Heart left ventricle (tissue), 16 donors: ENCODE results near the gene CD247. TPM values are rescaled to one million over a fixed set of nuclear protein-coding genes. Genes with fewer than 3 reads are reported as not detected.

Experiments used
- ATAC-seq, 4 donors: fragments of 200-7000 bp; cut with Tn5 transposase; one replicate each; pipeline ENCODE4 v1.9.1; 2020 to 2022; ENCODE audit warnings: moderate library complexity in 4 of 4, mild to moderate bottlenecking in 3 of 4, moderate number of reproducible peaks in 1 of 4
- DNase-seq, 5 donors: peaks; one replicate each; pipeline ENCODE4 v3.0.0-alpha.2; 2020
- H3K27ac ChIP-seq, 12 donors: fragments of 200-600 bp; sonication (generic) in 4 of 12; one replicate each; pipeline versions ENCODE4 v1.5.0 to v1.8.0; 2016 to 2022; ENCODE audit warnings: mild to moderate bottlenecking in 2 of 12
- H3K27me3 ChIP-seq, 9 donors: fragments of 200-600 bp; sonication (generic) in 2 of 9; one replicate each; pipeline versions ENCODE4 v1.5.1 to v1.8.0; 2016 to 2022; ENCODE audit warnings: mild to moderate bottlenecking in 3 of 9
- H3K36me3 ChIP-seq, 9 donors: fragments of 200-600 bp; sonication (generic) in 2 of 9; one replicate each; pipeline versions ENCODE4 v1.5.0 to v1.8.0; 2018 to 2022; ENCODE audit warnings: mild to moderate bottlenecking in 2 of 9
- H3K4me1 ChIP-seq, 12 donors: fragments of 200-600 bp; sonication (generic) in 4 of 12; one replicate each; pipeline versions ENCODE4 v1.5.0 to v1.8.0; 2016 to 2022; ENCODE audit warnings: mild to moderate bottlenecking in 3 of 12
- H3K4me3 ChIP-seq, 12 donors: fragments of 200-600 bp; sonication (generic) in 4 of 12; one replicate each; pipeline versions ENCODE4 v1.5.0 to v1.8.0; 2017 to 2022; ENCODE audit warnings: mild to moderate bottlenecking in 9 of 12, moderate library complexity in 4 of 12
- H3K9me3 ChIP-seq, 12 donors: fragments of 200-600 bp; sonication (generic) in 4 of 12; one replicate each; pipeline versions ENCODE4 v1.5.0 to v1.8.0; 2016 to 2022; ENCODE audit warnings: mild to moderate bottlenecking in 1 of 12
- CTCF ChIP-seq, 12 donors: fragments of 200-600 bp; sonication (generic) in 4 of 12; IDR thresholded peaks; one replicate each; pipeline versions ENCODE4 v1.5.0 to v1.8.0; 2018 to 2022; ENCODE audit warnings: antibody characterized with exemption in 12 of 12, mild to moderate bottlenecking in 5 of 12
- POLR2A ChIP-seq, 2 donors: fragments of 450-650 bp; IDR thresholded peaks; one replicate each; pipeline ENCODE4 v1.6.1; 2017; ENCODE audit warnings: antibody characterized with exemption in 2 of 2, mild to moderate bottlenecking in 2 of 2, moderate library complexity in 2 of 2
- WGBS, 4 donors: extraction: QIAGEN DNeasy Blood & Tissue Kit in 2 of 4; methylation state at CpG; one replicate each; pipeline versions ENCODE4 v1.1.5 to v1.1.7; 2013 to 2018; 5-methylcytosine and 5-hydroxymethylcytosine counted together
- intact Hi-C, 10 donors: fragments of 100-400 bp; cut with DNase I; formaldehyde crosslinking; loops; one replicate each; pipeline versions ENCODE4 v1.11.1 to v1.14.2; 2022
- polyA plus RNA-seq, 2 donors: library from polyadenylated mRNA; stranded (reverse); fragments of 200-250 nt; gene quantifications; one replicate each; pipeline ENCODE4 v1.2.3, GENCODE V29; 2013
- total RNA-seq, 9 donors: library from RNA; depleted of rRNA in 2 of 9; stranded (reverse); fragments of >200 nt in 2 of 9; fragmentation: NEBNext Ultra II Directional in 3 of 9; extraction: Animal tissue kit (Norgen Biotek cat#: 25700) in 3 of 9; gene quantifications; one replicate each; pipeline versions ENCODE4 v1.1.0 to v1.2.4, GENCODE V29; 2016 to 2023
- donor health status: ischemic (EF 13 %, LVEDD 7.1; RV severe dilation, severe dysfunction).
- donor health status: healthy with polysubstance abuse.
- donor health status: DM: no; HTN: yes; CAD: no.
- donor health status: DM: no; HTN: no; CAD: no.
- donor health status: ischemic (EF 25% LVEDD 6.9; RV normal size, moderate dysfunction).
- donor health status: ischemic (EF 25% LVEDD 5.7; RV mildly dilated, moderate dysfunction).
- donor health status: healthy.
- donor health status: DM: yes; HTN: yes; CAD: no.
- donor health status: ischemic (EF 35%, LVEDD 5.7; RV mildly dilated, moderate dysfunction).
- donor health status: nonischemic (EF 11% LVEDD 7.7; RV severe dilation, severe dysfunction).
- donor health status: DM: yes; HTN: yes; CAD: no.
- donor health status: PGD.
- donor health status: ischemic (EF 29% LVEDD 5.4; RV normal size, mild dysfunction).
- donor health status: nonischemic (EF 23%, LVEDD 6.1; RV moderate dilation, normal function).

CD247 gene
- total and polyA plus RNA-seq, 11 donors: 0.19 to 7.6 (median 0.47) TPM; not detected in 1

- DNase-seq (no peak), ATAC-seq (no peak)
- Histone ChIP-seq H3K27ac (no peak overlapping the region), H3K4me1 (peaks cover 0 to 5% (median 0%) of the 10 kb centered on the region in 12 donors), H3K9me3 (no peaks in the 10 kb centered on the region), H3K27me3 (no peaks in the 10 kb centered on the region), H3K36me3 (no peaks in the 10 kb centered on the region), H3K4me3 (no peak overlapping the region)
- TF ChIP-seq CTCF (IDR thresholded peaks at IDR 0.05) (no peak), POLR2A (IDR thresholded peaks at IDR 0.05) (no peak)
- intact Hi-C loops: no loop called here
- WGBS, 4 donors: 77 to 85% (median 83%) methylated on average over 7 of the region's 7 CpGs
These were observed 34.5 kb downstream of the CD247 start for GRCh38 chr1:167483790-167484189.

- ATAC-seq (no peak), DNase-seq (no peak)
- no peak overlapping the region for H3K4me3 ChIP-seq
- H3K9me3 ChIP-seq: no peaks in the 10 kb centered on the region
- no peak overlapping the region for H3K27ac ChIP-seq
- no peak for TF ChIP-seq CTCF (IDR thresholded peaks at IDR 0.05)
- TF ChIP-seq POLR2A (IDR thresholded peaks at IDR 0.05): no peak
- H3K36me3 ChIP-seq: no peaks in the 10 kb centered on the region
- H3K4me1 ChIP-seq: peaks cover 0 to 5% (median 0%) of the 10 kb centered on the region in 12 donors
- intact Hi-C loops: no loop called here
- no peaks in the 10 kb centered on the region for H3K27me3 ChIP-seq
- WGBS, 4 donors: 61 to 85% (median 77%) methylated on average over 4 of the region's 4 CpGs
These were observed 36.1 kb downstream of the CD247 start for GRCh38 chr1:167482184-167482583.

- WGBS, 4 donors: 86 to 91% (median 88%) methylated on average over 10 of the region's 10 CpGs
- no peaks in the 10 kb centered on the region for H3K36me3 ChIP-seq
- no peak for DNase-seq
These were observed 38.9 kb downstream of the CD247 start for GRCh38 chr1:167479331-167479979.

GRCh38 chr1:167477986-167478385 lies 40.3 kb downstream of the CD247 start:
- no peak overlapping the region for H3K27ac ChIP-seq
- peaks cover 0 to 5% (median 0%) of the 10 kb centered on the region in 12 donors for H3K9me3 ChIP-seq
- 47 to 63% (median 63%) methylated on average over 5 of the region's 5 CpGs for WGBS, 4 donors
- intact Hi-C loops: no loop called here
- ATAC-seq (no peak), DNase-seq (no peak)
- H3K4me1 ChIP-seq: no peaks in the 10 kb centered on the region
- TF ChIP-seq CTCF (IDR thresholded peaks at IDR 0.05): no peak
- no peak for TF ChIP-seq POLR2A (IDR thresholded peaks at IDR 0.05)
- no peak overlapping the region for H3K4me3 ChIP-seq
- H3K36me3 ChIP-seq: no peaks in the 10 kb centered on the region
- no peaks in the 10 kb centered on the region for H3K27me3 ChIP-seq

More at GRCh38 chr1:167479331-167479979, 38.9 kb downstream of the CD247 start:
- Histone ChIP-seq H3K9me3 (peaks cover 0 to 5% (median 0%) of the 10 kb centered on the region in 12 donors), H3K4me1 (no peaks in the 10 kb centered on the region), H3K27ac (no peak overlapping the region), H3K4me3 (no peak overlapping the region), H3K27me3 (no peaks in the 10 kb centered on the region)
- TF ChIP-seq POLR2A (IDR thresholded peaks at IDR 0.05) (no peak), CTCF (IDR thresholded peaks at IDR 0.05) (no peak)
- no peak for ATAC-seq
- intact Hi-C loops: no loop called here
